ENCODE measurements around the gene PKP1.

The PKP1 gene

GRCh38 chr1:201350361-201350725 lies 67.0 kb downstream of the PKP1 start:
- H3K4me3 ChIP-seq (ENCODE audit: low read depth, low read length) = no peak overlapping the region
- no peak for TF ChIP-seq CTCF (IDR thresholded peaks at IDR 0.05; ENCODE audit: low read depth, low read length)
- no peak for DNase-seq (ENCODE audit: low read depth, low spot score)
- in situ Hi-C loops (cut with HindIII; ENCODE audit: low sequenced_read_pairs) = no loop called here

- in situ Hi-C loops (cut with HindIII; ENCODE audit: low sequenced_read_pairs) = no loop called here
- TF ChIP-seq CTCF (IDR thresholded peaks at IDR 0.05; ENCODE audit: low read depth, low read length) = no peak
- H3K4me3 ChIP-seq (ENCODE audit: low read depth, low read length) = no peak overlapping the region
- no peak for DNase-seq (ENCODE audit: low read depth, low spot score)
Observed at GRCh38 chr1:201350884-201351283, 67.6 kb downstream of the PKP1 start.

GRCh38 chr1:201351617-201352016 lies 68.3 kb downstream of the PKP1 start:
- in situ Hi-C loops (cut with HindIII; ENCODE audit: low sequenced_read_pairs) = no loop called here
- no peak for DNase-seq (ENCODE audit: low read depth, low spot score)
- TF ChIP-seq CTCF (IDR thresholded peaks at IDR 0.05; ENCODE audit: low read depth, low read length) = no peak
- no peak overlapping the region for H3K4me3 ChIP-seq (ENCODE audit: low read depth, low read length)

GRCh38 chr1:201353186-201353940 lies 70.1 kb downstream of the PKP1 start:
- in situ Hi-C loops (cut with HindIII; ENCODE audit: low sequenced_read_pairs) = no loop called here
- DNase-seq (ENCODE audit: low read depth, low spot score) = no peak
- no peak overlapping the region for H3K4me3 ChIP-seq (ENCODE audit: low read depth, low read length)
- no peak for TF ChIP-seq CTCF (IDR thresholded peaks at IDR 0.05; ENCODE audit: low read depth, low read length)

- no peak overlapping the region for H3K4me3 ChIP-seq (ENCODE audit: low read depth, low read length)
- DNase-seq (ENCODE audit: low read depth, low spot score) = no peak
- in situ Hi-C loops (cut with HindIII; ENCODE audit: low sequenced_read_pairs) = no loop called here
- no peak for TF ChIP-seq CTCF (IDR thresholded peaks at IDR 0.05; ENCODE audit: low read depth, low read length)
Observed at GRCh38 chr1:201354151-201354900, 71.0 kb downstream of the PKP1 start.

GRCh38 chr1:201354901-201355295 lies 71.6 kb downstream of the PKP1 start:
- DNase-seq (ENCODE audit: low read depth, low spot score) = no peak
- TF ChIP-seq CTCF (IDR thresholded peaks at IDR 0.05; ENCODE audit: low read depth, low read length) = no peak
- in situ Hi-C loops (cut with HindIII; ENCODE audit: low sequenced_read_pairs) = no loop called here
- H3K4me3 ChIP-seq (ENCODE audit: low read depth, low read length) = no peak overlapping the region
